Stimulated activated CD4-positive, alpha-beta T cell treated with anti-CD3 and anti-CD28 coated beads, Interleukin-12 subunit alpha, Interleukin-12 subunit beta, amount 100 ng/mL, for 48 hours (primary cell): ENCODE results near the gene HS3ST3A1.

Experiments used
- DNase-seq, 3 donors: peaks; one replicate each; pipeline ENCODE4 v3.0.0-alpha.2; 2020; ENCODE audit warnings: low read depth in 2 of 3, low spot score in 1 of 3

HS3ST3A1 gene

DNA sequence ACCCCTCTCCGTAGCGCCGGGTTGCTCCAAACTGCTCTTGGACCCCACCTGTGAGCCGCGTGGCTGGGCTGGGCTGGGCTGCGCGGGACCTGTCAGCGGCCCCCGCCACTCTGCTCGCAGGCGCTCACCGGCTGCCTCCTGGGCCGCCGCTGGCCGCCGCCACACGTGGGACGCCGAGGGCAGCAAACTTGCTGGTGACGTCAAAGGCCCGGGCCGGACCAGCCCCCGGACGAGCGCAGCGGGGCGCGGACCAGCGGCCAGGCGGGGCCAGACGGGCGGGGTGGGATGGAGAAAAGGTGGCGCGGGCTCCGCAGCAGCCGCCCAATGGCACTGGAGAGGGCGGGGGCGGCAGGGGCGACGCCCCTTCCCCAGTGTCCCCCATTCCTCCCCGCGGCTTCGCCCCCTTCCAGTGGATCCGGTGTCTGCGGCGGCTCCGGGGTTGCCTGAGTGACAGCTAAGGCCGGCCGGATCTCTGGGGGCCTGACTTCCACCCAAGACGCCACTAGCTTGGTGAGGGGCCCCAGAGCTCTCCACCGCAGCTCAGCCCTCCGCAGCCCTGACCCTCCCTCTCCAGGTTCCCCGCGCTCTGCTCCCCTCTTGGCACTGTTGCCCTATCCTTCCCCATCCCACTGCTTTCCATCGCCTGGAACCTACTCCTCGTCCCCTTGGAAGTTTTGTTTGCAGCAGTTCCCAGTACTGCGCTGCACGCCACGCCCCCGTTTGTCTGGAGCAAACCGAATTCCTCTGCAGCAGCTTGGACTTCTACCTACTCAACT lies at the start of gene HS3ST3A1:
Gene HS3ST3A1, minus strand, starts transcription at position 154 of the 776 bp plus-strand sequence. CDS start 800 bp downstream, outside the sequence.
- no peak for DNase-seq

DNA sequence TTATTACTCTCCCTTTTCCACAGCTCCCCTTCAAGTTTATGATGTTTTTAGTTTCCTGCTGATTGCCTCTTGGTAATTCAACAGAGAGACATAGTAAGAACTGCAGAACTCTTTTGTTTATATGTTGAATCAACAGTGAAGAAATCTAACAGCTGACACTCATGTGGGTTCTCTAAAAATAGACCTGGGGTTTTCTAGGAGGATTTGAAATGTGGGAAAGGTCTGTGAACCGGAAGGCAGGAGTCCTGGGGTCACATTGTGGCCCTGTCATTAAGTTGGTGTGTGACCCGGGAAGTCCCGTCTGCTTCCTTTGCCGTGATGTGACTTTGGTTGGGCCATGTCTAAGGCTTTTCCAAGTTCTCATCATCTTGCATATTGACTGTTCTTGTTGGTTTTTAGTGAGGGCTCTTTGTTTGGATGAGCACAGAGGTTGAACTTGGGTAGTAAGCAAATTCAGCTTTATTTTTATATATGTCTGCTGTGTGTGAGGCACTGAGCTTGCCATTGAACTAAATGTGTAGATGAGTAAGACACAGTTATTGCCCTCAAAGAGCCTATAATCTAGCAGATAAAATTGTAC lies 48.5 kb upstream of the HS3ST3A1 start:
- DNase-seq = no peak

DNA sequence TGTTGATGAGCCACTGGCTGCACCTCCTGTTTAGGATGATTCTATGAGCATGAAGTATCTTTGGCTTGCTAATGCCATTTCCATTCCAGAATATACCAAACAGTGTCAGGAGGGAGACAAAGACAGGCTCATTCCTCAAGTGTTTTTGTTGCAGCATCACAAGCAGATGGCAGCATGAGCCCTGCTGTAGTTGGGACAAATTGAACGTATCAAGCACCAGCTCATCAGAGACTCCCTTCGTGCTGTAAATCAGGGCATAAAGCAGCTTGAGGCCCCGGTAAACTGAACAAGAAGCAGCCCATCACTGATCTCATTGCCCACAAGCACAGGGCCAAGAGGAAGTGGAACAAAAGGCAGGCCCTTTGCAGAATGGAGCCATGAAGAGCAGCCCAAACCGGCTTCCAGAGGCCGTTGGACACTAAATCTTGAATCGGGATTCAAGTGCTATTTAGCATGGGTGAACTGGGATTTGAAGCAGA lies 45.9 kb upstream of the HS3ST3A1 start:
- DNase-seq = no peak

DNA sequence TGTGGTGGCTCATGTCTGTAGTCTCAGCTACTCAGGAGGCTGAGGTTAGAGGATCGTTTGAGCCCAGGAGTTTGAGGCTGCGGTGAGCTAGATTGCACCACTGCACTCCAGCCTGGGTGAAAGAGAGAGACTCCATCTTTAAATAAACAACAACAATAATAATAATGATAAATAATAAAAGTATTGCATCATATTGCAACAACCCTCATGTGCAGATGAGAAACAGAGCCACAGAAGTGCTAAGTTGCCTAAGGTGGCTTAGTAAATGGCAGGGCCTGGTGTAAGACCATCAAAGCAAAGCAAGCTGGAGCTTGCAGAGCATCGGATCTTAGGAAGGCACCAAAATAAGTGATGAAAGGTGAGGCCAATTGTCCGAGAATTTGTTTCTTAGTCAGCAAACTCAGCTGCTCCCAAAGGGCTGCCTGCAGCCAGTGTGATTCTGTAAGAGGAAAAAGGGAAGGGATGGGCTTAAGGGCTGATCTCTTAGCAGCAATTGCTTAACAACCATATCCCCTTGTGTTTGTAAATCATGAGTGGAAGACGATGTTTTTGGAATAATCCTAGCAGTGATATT lies 45.3 kb upstream of the HS3ST3A1 start:
- no peak for DNase-seq

DNA sequence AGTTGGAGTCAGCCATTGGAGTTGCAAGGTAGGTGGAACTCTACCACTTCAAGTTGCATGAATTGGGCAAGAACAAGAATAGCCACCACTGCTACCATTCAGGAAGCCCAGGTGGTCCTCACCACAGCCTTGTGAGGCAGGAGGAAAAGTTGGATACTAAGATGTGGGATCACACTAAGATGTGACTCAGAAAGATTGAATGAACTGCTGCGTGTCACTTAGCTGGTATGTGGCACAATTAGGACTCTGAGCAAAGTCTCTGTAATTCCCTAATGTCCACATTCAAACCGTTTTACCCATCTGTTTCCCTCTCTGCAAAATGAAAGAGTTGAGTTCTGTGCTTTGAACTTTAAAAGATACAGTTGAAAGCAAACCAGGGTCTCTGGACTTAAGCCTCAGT lies 44.7 kb upstream of the HS3ST3A1 start:
- no peak for DNase-seq

DNA sequence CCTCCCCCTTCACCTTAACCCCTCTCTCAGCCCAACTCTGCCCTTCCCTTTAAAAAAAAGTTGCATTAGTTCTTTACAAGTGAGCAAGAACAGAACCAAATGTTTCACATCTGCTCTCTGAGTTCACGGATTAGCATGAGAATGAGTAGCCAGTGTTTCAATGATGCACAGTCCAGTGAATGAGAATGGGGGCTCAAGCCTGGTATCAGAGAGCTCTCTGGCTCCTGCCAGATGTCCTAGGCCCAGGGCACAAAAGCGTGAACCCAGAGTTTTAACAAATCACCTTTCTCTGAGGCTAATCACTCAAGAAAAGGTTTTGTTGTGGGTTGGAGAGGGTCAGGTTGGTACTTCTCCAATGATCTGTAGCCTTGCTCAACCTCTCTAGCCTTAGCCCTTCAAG lies 41.5 kb upstream of the HS3ST3A1 start:
- DNase-seq = no peak

GRCh38 chr17:13642188-13642587 lies 40.5 kb upstream of the HS3ST3A1 start:
- DNase-seq = no peak

DNA sequence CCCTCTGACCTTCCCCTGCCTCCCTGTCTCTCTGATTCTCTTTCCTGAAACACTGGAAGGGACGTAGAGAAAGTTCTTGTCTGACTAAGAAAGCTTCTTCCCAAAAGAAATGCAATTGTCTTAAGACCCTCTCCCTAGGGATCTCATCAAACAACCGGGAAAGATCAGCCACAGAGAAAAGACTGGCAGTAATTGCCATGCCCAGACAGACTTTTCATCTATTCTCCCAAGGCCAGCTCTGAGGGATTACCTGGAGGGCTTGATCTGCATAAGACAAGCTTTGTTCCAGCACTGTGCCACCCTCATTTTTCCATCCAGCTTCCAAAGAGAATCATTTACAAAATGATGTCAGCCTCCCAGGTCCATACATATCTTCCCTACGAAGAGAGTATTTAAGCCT lies 38.8 kb upstream of the HS3ST3A1 start:
- no peak for DNase-seq

DNA sequence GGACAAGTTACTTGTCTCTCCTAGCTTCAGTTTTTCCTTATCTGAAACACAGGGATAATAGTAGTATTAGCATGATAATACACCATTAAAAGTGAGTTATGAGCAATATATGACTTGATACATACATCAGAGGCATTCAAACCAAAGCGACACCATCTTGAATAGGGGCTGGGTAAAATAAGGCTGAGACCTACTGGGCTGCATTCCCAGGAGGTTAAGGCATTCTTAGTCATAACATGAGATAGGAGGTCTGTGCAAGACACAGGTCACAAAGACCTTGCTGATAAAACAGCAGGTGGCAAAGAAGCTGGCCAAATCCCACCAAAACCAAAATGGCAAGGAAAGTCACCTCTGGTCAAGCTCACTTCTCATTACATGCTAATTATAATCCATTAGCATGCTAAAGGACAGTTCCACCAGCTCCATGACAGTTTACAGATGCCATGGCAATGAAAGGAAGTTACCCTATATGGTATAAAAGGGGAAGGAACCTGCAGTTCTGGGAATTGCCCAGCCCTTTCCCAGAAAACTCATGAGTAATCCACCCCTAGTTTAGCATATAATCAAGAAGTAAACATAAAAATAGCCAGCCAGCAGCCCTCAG lies 37.2 kb upstream of the HS3ST3A1 start:
- DNase-seq = no peak

DNA sequence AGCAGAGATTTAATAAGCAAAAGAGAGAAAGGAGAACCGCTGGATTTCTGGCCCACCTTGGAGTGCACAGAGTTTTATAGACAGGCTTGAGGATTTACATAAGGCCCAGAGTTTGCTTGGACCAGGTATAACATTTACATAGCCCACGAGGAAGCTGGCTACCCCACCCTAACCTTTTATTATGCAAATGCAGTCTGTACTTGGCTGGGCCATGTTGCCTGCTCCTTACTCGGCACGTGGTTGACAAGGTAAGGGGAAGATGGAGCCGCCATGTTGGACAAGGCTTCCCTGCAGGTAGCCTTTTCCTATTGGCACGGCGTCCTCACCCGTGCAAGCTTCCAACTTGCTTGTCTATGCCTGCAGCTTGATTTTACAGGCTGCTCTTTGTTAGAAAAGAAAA lies 35.2 kb upstream of the HS3ST3A1 start:
- no peak for DNase-seq

- DNase-seq = no peak
Measured at GRCh38 chr17:13635951-13636350, 34.2 kb upstream of the HS3ST3A1 start.

DNA sequence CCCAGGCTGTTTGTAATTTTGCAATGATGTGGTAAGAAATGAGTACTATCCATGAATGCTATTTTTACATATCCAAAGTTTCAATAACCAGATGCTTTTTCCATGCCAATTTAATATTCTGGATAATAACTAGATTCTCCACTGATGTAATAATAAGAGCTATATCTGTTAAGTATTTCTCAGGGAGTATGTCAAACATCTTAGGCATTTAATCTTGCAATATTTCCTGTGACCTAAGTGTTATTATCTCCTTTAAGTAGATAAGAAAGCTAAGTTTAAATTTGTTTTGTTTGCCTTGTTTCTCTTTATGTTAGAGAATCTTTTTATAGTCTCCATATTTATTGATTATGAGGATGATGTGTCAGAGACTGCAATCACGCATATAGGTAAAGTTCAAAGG lies 32.3 kb upstream of the HS3ST3A1 start:
- no peak for DNase-seq

DNA sequence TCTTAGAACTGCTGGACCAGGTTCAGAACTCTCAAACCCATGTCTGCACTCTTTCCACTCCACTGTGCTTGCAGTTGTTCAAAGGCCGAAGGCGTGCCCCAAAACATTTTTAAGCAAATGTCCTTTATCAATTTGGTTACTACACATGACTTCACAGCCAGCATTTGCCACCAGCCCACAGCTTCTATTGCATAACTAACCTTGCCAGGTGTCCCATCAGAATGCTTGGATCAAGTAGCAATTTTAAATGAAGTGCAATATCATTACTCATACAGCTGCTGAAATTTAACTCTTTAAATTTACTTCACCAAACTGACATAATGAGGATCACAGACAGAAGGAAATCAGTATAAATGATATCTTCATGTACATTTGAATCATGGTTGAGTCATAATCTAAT lies 29.8 kb upstream of the HS3ST3A1 start:
- no peak for DNase-seq

GRCh38 chr17:13626703-13627102 lies 25.0 kb upstream of the HS3ST3A1 start:
- no peak for DNase-seq

- no peak for DNase-seq
Measured at GRCh38 chr17:13619462-13619861, 17.7 kb upstream of the HS3ST3A1 start.

- DNase-seq = no peak
Measured at GRCh38 chr17:13616031-13616430, 14.3 kb upstream of the HS3ST3A1 start.

- no peak for DNase-seq
Measured at GRCh38 chr17:13609941-13610340, 8.2 kb upstream of the HS3ST3A1 start.

DNA sequence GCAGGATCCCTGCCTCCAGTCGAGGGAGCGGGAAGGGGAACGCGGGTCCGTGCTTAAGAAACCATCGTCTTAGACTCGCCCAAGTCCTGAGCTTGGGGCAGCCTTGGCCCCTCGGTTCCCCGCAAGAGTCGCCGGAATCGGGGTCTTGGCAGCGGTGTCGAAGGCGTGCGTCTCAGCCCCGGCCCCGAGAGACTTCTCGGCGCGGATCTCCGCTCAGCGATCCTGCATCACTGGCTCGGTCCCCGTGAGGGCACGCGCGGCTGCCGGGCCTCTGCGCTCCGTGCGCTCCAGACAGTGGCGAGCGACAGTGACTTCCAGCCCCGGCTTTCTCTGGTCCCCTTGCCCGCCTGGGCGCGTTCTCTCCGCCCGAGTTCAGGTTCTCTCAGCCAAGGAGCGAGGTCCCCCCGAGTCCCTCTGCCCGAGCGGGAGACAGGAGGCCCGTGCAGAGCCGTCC lies 380 bp downstream of the HS3ST3A1 start:
- DNase-seq = no peak

- no peak for DNase-seq
Measured at GRCh38 chr17:13600475-13601321, 1.0 kb downstream of the HS3ST3A1 start.

DNA sequence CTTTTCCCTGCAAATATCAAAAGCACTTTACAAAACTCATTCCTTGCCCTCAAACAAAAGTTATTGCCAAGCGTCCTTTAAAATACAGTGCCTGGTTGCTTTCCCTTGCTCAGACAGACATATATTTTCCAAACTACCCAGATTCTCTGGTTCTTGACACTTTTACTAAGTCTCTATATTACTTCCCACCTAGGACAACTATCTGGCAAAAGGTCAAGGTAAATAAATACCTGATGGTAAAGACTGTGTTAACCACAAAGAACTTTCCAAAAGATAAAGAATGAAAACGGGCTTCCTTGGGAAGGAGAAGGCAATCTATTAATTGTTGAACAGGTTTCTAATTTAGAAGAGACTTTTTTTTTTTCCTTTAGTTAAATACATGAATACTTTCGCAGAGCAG lies 1.9 kb downstream of the HS3ST3A1 start:
- DNase-seq = no peak

GRCh38 chr17:13599168-13599577 lies 2.6 kb downstream of the HS3ST3A1 start:
- DNase-seq = no peak
